ENCODE data around the gene S100A7. TPM values are rescaled to one million over a fixed set of nuclear protein-coding genes. Genes with fewer than 3 reads are reported as not detected.
"Not testable (repeated sequence)": the region's sequence is repeated elsewhere in the genome, so short reads cannot be mapped to it uniquely, and the experiment has no call there.

Gene S100A7
- total RNA-seq, 1 donor: not detected

- no peak for DNase-seq (ENCODE audit: low read depth in 2 of 3, low spot score in 2 of 3)
Observed at GRCh38 chr1:153431928-153432327, 28.5 kb downstream of the S100A7 start.

GRCh38 chr1:153431427-153431826 lies 29.0 kb downstream of the S100A7 start:
- no peak for DNase-seq (ENCODE audit: low read depth in 2 of 3, low spot score in 2 of 3)

- no peak for DNase-seq (ENCODE audit: low read depth in 2 of 3, low spot score in 2 of 3)
Observed at GRCh38 chr1:153431002-153431401, 29.4 kb downstream of the S100A7 start.

DNA sequence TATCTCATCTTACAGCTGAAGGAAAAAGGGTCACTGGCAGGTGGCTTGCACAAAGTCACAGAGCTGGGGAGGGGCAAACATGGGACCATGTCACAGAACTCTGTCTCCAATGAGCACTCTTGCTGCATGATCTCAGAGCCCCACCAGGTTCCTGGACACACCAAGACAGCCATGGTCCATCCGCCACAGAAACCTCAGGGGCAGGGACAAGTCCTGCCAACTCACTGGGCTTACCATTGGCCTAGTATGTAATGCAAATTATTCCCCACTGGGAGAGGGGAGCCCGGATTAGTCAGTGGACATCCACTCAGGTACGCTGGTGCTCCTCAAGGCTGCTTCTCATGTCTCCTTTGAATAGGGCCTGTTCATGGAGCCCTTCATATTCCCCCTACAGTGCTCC lies 29.9 kb downstream of the S100A7 start:
- DNase-seq (ENCODE audit: low read depth in 2 of 3, low spot score in 2 of 3): no peak

GRCh38 chr1:153430166-153430553 lies 30.3 kb downstream of the S100A7 start:
- DNase-seq (ENCODE audit: low read depth in 2 of 3, low spot score in 2 of 3): no peak

DNA sequence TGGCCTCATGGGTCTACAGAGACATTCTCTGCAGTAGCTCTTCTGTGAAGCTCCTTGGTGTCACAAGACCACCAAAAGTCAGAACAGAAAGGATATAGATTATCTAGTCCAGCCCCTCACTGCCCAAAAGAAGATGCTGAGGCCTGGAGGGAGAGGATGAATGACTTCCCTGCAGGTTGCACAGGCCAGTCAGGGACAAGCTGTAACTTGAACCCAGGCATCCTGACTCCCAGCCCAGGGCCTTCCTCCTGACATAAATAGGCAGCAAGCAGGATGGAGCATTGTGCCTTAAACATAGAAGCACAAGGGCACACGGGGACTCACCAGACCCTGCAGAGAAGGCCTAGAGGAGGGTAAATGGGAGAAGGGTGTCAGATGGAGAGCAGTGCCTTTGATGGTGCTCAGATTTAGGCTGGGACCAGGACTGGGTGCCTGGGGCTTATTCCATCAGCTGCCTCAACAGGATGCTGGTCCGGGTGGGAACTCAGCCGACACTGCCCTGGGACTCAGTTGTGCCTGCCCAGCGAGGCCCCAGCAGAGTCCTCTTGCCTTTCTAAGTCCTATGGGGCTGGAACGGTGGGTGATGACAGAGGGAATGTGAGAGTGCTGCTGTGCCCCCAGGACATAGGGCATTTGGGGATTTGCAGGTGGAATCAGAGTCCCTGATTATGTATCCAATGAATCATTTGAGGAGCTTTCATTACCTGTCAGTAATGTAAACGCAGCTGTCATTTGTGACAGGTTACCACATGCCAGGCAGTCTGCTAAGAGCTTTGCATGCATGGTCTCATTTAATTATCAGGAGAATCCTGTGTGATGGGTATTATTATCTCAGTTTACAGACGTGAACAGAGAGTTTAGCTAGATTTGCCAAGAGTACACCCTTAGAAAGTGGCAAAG lies 30.9 kb downstream of the S100A7 start:
- no peak for DNase-seq (ENCODE audit: low read depth in 2 of 3, low spot score in 2 of 3)

DNA sequence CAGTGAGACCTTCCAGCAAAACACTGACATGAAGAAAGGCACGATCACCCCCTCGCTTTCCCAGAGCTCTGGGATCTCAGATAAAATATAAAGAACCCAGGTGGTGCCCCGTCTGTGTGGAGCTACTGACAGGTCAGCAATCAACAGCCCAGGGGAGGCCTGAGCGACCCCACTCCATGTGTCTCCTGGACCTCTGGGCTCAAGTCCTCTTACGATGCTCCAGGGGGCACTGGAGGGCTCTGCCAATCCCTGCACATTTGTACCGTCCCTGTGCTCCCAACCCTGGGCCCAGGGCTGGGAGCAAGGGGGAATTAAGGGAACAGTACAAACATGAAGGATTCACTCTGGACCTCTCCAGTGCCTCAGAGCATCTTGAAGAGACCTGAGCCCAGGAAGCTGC lies 31.7 kb downstream of the S100A7 start:
- DNase-seq (ENCODE audit: low read depth in 2 of 3, low spot score in 2 of 3): no peak

DNA sequence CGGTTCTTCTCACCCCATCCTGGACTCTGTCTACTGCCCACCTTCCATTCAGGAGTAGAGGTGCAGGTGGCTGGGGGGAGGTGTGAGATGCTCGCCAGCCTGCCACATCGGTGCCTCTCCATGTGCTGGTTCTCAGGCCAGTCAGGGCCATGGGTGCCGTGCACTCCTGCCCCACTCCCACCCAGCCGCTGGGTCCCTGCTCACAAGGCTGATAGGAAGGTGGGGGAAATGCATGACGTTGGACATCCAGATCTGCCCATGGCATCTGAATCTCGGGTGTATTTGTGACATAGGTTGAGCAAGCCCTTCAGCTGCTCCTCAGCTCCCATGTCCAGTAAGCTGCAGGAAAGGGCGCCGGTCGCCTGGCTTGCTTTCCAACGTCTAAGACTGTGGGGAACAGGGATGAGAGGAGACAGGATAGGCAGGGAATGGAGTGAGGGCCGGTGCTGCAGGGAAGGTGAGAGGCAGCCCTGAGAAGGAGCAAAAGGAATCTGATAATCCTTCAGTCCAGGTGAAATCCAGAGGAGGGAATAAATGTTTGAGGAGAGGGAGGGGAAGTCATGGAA lies 32.3 kb downstream of the S100A7 start:
- DNase-seq (ENCODE audit: low read depth in 2 of 3, low spot score in 2 of 3): no peak

DNA sequence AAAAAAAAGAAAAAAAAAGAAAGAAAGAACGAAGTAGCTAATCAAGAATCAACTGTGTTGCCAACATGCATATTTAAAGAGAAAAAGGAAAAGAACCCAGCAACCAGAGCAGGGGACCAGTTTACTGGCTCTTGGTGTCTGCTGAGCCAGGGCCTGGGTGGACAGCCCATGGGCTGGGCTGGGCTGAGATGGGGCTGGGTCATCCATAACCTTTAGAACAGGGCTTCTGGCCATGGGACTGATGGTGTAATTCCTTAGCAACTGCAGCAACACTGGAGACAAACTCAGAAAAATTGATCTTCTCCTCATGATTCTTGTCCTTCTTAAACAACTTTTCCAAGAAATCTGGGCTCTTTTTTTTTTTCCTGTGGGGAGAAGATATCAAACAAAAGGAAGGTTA lies 33.6 kb downstream of the S100A7 start:
- no peak for DNase-seq (ENCODE audit: low read depth in 2 of 3, low spot score in 2 of 3)

DNA sequence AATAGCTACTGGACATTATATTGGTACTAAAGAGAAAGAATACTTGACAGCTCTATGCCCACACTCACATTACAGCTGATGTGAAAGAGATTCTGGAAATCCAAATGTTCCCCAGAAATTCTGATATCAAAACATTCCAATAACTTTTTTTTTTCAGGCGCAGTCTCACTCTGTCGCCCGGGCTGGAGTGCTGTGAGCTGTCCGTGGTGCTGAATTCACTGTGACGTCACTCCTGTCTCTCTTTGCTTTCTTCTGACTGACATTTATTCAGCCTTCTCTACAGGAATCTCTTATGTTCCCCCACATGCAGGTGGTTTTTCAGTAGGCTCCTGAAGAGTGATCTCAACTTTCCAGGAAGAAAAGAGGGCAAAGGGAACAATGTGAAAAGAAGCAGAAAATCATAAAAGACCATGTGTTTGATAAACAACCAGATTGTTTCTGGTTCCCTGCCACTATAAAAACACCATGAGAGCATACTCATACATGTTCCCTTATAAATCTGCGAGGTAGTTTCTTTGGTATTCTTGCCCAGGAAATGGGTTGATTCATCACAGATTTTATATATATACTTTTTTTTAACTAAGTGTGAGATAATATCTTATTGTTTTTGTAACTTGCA lies 37.9 kb downstream of the S100A7 start:
- peak; percentile 36 to 76 (median 66) for DNase-seq (ENCODE audit: low read depth in 2 of 3, low spot score in 2 of 3)

DNA sequence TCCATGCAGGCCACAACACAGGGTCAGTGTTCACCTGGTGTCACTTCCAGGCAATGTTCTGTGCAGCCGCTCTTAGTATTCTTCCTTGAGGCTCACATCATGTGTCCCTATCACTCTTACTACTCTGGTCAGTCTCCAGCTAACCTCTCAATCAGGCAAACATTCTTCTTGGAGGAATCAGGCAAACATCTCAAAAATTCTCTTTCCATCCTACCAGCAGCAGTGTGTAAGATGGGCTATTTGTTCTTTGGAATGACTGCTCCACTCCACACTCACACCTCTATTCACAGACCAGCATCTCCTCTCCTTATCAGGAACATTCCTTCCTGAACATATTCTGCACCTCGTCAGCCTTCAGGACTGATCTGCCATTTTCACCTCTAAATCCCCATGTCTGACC lies 40.1 kb downstream of the S100A7 start:
- DNase-seq (ENCODE audit: low read depth in 2 of 3, low spot score in 2 of 3): no peak

GRCh38 chr1:153419436-153419793 lies 41.0 kb downstream of the S100A7 start:
- DNase-seq (ENCODE audit: low read depth in 2 of 3, low spot score in 2 of 3): not testable (repeated sequence)

DNA sequence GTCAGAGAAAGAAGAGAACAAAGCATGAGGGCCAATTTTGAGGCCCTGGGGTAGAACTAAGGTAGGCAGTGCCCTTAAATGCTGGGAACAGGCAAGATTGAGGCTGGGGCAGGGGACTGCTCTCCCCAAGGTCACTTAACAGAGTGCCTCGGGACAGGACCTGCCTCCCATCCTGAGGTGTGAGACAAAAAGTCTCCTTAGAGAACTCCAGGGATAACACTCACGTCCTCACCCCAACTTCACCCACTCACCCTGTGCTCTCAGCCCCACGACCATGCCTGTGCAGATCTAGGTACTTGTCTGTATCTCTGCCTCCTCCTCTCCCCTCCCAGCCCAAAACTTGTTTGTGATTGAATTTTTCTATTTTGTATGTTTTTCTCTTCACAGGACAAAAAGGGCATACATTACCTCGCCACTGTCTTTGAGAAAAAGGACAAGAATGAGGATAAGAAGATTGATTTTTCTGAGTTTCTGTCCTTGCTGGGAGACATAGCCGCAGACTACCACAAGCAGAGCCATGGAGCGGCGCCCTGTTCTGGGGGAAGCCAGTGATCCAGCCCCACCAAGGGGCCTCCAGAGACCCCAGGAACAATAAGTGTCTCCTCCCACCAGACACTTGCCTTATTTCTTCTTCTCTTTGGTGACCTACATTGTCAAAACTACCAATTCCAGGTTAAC lies 41.6 kb downstream of the S100A7 start:
- DNase-seq (ENCODE audit: low read depth in 2 of 3, low spot score in 2 of 3): not testable (repeated sequence)

DNA sequence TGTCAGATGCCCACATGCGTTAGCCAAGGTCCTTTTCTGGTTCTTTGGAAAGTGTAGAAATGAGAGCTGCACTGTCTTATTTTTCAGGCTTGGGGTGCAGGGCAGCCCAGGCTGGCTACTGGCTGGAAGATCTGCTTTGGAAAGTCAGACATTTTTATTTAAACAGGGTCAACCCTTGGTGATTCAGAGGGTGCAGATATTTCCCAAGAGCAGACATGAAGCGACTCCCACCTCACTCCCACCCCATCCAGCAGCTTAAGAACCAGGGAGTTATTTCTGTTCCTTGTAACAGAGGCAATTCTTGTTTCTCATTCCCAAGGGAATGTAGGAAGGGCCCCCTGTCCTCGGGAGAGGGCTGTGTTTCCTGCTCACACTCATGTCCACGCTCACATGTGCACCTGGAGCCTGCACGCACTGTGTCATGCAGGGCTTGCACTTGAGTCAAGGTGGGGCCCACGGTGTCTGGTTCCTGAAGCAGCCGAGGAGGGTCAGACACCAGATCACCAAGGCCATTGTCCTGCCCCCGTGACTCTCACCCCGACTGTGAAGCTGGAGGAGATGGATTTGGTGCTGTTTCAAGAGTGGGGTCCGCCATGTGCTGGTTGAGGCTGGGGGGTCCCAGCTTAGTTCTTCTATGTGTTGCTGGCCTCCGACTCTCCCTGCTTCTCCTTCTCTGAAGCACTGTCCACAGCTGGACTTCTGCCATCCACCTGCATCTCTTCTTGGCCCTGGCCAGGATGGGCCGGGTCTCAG lies 43.1 kb downstream of the S100A7 start:
- DNase-seq (ENCODE audit: low read depth in 2 of 3, low spot score in 2 of 3): no peak

DNA sequence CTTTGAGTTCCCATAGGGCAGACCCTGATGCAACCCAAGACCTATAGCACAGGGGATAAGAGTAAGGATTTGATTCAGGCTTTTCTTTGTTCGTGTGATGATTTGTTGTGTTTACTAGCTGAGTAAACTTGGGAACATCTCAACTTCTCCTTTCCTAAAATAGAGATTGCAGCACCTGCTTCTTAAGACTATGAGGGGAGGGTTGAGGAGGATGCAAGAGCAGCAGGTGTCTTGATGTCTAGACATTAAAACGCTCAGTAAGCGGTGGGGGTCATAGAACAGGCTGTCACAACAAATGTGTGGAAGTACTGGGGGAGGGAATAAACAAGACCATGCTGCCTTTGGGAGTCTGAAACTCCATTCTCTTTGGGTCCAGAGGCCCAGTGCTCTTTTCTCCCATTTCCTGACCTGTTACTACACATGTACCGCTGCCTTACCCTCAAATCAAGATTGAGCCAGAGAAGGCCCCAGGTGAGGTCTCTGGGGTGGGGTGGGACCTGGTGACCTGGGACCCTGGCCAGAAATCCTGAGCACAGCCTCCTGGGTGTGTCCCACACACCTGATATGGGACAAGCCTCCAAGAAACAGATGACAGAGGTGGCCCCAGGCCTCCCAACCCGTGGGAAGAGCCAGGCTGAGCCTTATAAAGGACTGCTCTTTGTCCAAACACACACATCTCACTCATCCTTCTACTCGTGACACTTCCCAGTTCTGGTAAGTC lies 44.4 kb downstream of the S100A7 start, which contains the start of gene S100A7A:
S100A7A (plus strand) TSS at position 671 of the 721 bp plus-strand sequence. CDS start 1,563 bp downstream, outside the sequence.
- no peak for DNase-seq (ENCODE audit: low read depth in 2 of 3, low spot score in 2 of 3)

DNA sequence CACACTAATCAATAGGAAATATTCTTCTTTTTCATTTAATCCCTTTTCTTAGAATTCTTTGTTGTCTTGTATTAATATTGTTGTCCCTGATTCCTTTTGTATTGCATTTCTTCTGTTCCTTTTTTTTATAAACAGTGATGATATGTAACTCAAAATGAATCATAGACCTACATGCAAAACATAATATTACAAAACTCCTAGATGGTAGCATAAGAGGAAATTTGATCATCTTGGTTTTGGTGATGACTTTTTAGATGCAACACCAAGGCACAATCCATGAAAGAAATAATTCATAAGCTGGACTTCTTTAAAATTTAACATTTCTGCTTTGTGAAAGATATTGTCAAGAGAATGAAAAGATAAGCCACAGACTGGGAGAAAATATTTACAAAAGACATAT lies 46.5 kb downstream of the S100A7 start:
- not testable (repeated sequence) for DNase-seq (ENCODE audit: low read depth in 2 of 3, low spot score in 2 of 3)
